H9 (cell line): ENCODE measurements around the gene TEX55. TPM values are rescaled to one million over a fixed set of nuclear protein-coding genes. Genes with fewer than 3 reads are reported as not detected.
A peak's percentile ranks its signal among the peaks of the same experiment; 100 is the strongest.

Experiments used
- DNase-seq: peaks from one replicate; pipeline ENCODE4 v3.0.0-alpha.2; 2017
- H2AFZ ChIP-seq: one replicate; pipeline ENCODE4 v1.6.1; 2013; ENCODE audit warnings: mild to moderate bottlenecking, low read length, control low read depth, moderate library complexity
- H2AK5ac ChIP-seq: 2 replicates; pipeline ENCODE4 v1.6.1; 2013; ENCODE audit warnings: low read length, control low read depth, mixed read lengths; ENCODE audit not compliant: insufficient read length
- H2BK120ac ChIP-seq: one replicate; pipeline ENCODE4 v1.6.1; 2013; ENCODE audit warnings: low read depth, mild to moderate bottlenecking, low read length, control low read depth, inconsistent platforms; ENCODE audit not compliant: poor library complexity, severe bottlenecking
- H2BK12ac ChIP-seq: 2 replicates; pipeline ENCODE4 v1.6.1; 2013; ENCODE audit warnings: low read length, control low read depth, mixed read lengths, low read depth; ENCODE audit not compliant: insufficient read length
- H2BK15ac ChIP-seq: 2 replicates; pipeline ENCODE4 v1.6.1; 2013; ENCODE audit warnings: low read depth, low read length, control low read depth
- H2BK20ac ChIP-seq: one replicate; pipeline ENCODE4 v1.6.1; 2013; ENCODE audit warnings: low read depth, mild to moderate bottlenecking, low read length, control low read depth, inconsistent platforms; ENCODE audit not compliant: poor library complexity, severe bottlenecking
- H2BK5ac ChIP-seq: 2 replicates; pipeline ENCODE4 v1.6.1; 2013; ENCODE audit warnings: low read length, control low read depth, mixed read lengths; ENCODE audit not compliant: insufficient read length
- H3K14ac ChIP-seq: 2 replicates; pipeline ENCODE4 v1.6.1; 2013; ENCODE audit warnings: low read length, control low read depth; ENCODE audit not compliant: insufficient read depth
- H3K18ac ChIP-seq: 2 replicates; pipeline ENCODE4 v1.6.1; 2013; ENCODE audit warnings: low read depth, mild to moderate bottlenecking, mixed read lengths, low read length, control low read depth; ENCODE audit not compliant: insufficient read length
- H3K23ac ChIP-seq: 2 replicates; pipeline ENCODE4 v1.6.1; 2013; ENCODE audit warnings: low read length, control low read depth, mixed read lengths, low read depth; ENCODE audit not compliant: insufficient read length
- H3K23me2 ChIP-seq: 2 replicates; pipeline ENCODE4 v1.6.1; 2013; ENCODE audit warnings: low read depth, mild to moderate bottlenecking, mixed read lengths, low read length, control low read depth; ENCODE audit not compliant: insufficient read length, poor library complexity, severe bottlenecking
- H3K27ac ChIP-seq: 2 replicates; pipeline ENCODE4 v1.5.1; 2013; ENCODE audit warnings: low read length, control low read depth, mixed read lengths, low read depth; ENCODE audit not compliant: insufficient read length
- H3K27me3 ChIP-seq: 2 replicates; pipeline ENCODE4 v1.6.1; 2013; ENCODE audit warnings: low read length, control low read depth, inconsistent platforms; ENCODE audit not compliant: insufficient read depth
- H3K4ac ChIP-seq: 2 replicates; pipeline ENCODE4 v1.6.1; 2013; ENCODE audit warnings: low read depth, mild to moderate bottlenecking, control low read depth, inconsistent platforms, low read length, moderate library complexity
- H3K4me1 ChIP-seq: 2 replicates; pipeline ENCODE4 v1.6.1; 2013; ENCODE audit warnings: low read length, control low read depth, inconsistent platforms; ENCODE audit not compliant: insufficient read depth
- H3K4me2 ChIP-seq: 2 replicates; pipeline ENCODE4 v1.6.1; 2013; ENCODE audit warnings: low read length, control low read depth, mixed read lengths; ENCODE audit not compliant: insufficient read length, insufficient read depth
- H3K56ac ChIP-seq: 2 replicates; pipeline ENCODE4 v1.6.1; 2013; ENCODE audit warnings: low read depth, mild to moderate bottlenecking, mixed read lengths, low read length, control low read depth; ENCODE audit not compliant: insufficient read length
- H3K79me1 ChIP-seq: 2 replicates; pipeline ENCODE4 v1.6.1; 2013; ENCODE audit warnings: low read depth, mild to moderate bottlenecking, moderate library complexity, low read length, control low read depth, inconsistent platforms; ENCODE audit not compliant: insufficient read depth, poor library complexity, severe bottlenecking
- H3K79me2 ChIP-seq: 2 replicates; pipeline ENCODE4 v1.6.1; 2013; ENCODE audit warnings: low read length, control low read depth, inconsistent platforms; ENCODE audit not compliant: insufficient read depth
- H3K9ac ChIP-seq: 2 replicates; pipeline ENCODE4 v1.6.1; 2013; ENCODE audit warnings: low read length, control low read depth, mixed read lengths; ENCODE audit not compliant: insufficient read length; ENCODE audit errors: extremely low read depth
- H3K9me3 ChIP-seq: one replicate; pipeline ENCODE4 v1.6.1; 2013; ENCODE audit warnings: low read depth, low read length, inconsistent platforms; ENCODE audit not compliant: control insufficient read depth
- H3T11ph ChIP-seq: one replicate; pipeline ENCODE4 v1.6.1; 2013; ENCODE audit warnings: mild to moderate bottlenecking, low read length, control low read depth, inconsistent platforms
- H4K20me1 ChIP-seq: one replicate; pipeline ENCODE4 v1.6.1; 2013; ENCODE audit not compliant: control insufficient read depth, insufficient read length, insufficient read depth
- H4K5ac ChIP-seq: 2 replicates; pipeline ENCODE4 v1.6.1; 2013; ENCODE audit warnings: low read depth, mild to moderate bottlenecking, mixed read lengths, low read length, control low read depth; ENCODE audit not compliant: insufficient read length
- H4K8ac ChIP-seq: replicated peaks from 2 replicates; pipeline ENCODE4 v1.6.1; 2013; ENCODE audit warnings: low read length, control low read depth, mixed read lengths, low read depth; ENCODE audit not compliant: insufficient read length
- H4K91ac ChIP-seq: 2 replicates; pipeline ENCODE4 v1.6.1; 2013; ENCODE audit warnings: low read depth, mild to moderate bottlenecking, moderate library complexity, mixed read lengths, low read length, control low read depth; ENCODE audit not compliant: insufficient read length
- H3K27ac Mint-ChIP-seq, 3 experiments: 2 replicates in 2 of 3; 3 replicates in 1 of 3; pipeline ENCODE4 v1.8.0; 2020 to 2021; ENCODE audit warnings: mixed read lengths in 3 of 3, mild to moderate bottlenecking in 1 of 3, moderate library complexity in 1 of 3
- H3K27me3 Mint-ChIP-seq: 2 replicates; pipeline ENCODE4 v1.8.0; 2021; ENCODE audit warnings: low read depth, mild to moderate bottlenecking, moderate library complexity, mixed read lengths
- H3K36me3 Mint-ChIP-seq, 3 experiments: 2 replicates in 2 of 3; 3 replicates in 1 of 3; pipeline ENCODE4 v1.8.0; 2020 to 2021; ENCODE audit warnings: low read depth in 3 of 3, mixed read lengths in 3 of 3; ENCODE audit not compliant: insufficient read depth in 1 of 3
- H3K4me1 Mint-ChIP-seq, 2 experiments: 2 replicates each; pipeline ENCODE4 v1.8.0; 2020; ENCODE audit warnings: mixed read lengths in 2 of 2
- H3K4me3 Mint-ChIP-seq, 2 experiments: 2 replicates in 1 of 2; 3 replicates in 1 of 2; pipeline ENCODE4 v1.8.0; 2020 to 2021; ENCODE audit warnings: mild to moderate bottlenecking in 2 of 2, mixed read lengths in 2 of 2, moderate library complexity in 1 of 2
- H3K9me3 Mint-ChIP-seq, 2 experiments: 2 replicates in 1 of 2; 3 replicates in 1 of 2; pipeline ENCODE4 v1.8.0; 2020; ENCODE audit warnings: mild to moderate bottlenecking in 2 of 2, mixed read lengths in 2 of 2, moderate library complexity in 1 of 2
- WGBS: extraction: QIAGEN DNeasy Blood & Tissue Kit; methylation state at CpG from one replicate; pipeline ENCODE4 v1.1.7; 2013; ENCODE audit warnings: missing lambda C conversion rate, low lambda C conversion rate, mixed read lengths; ENCODE audit not compliant: insufficient read length; ENCODE audit errors: extremely low coverage; 5-methylcytosine and 5-hydroxymethylcytosine counted together
- total RNA-seq: library from RNA; stranded (reverse); gene quantifications from 2 replicates; pipeline ENCODE4 v1.2.1, GENCODE V29; 2021
- TF ChIP-seq, protein P1 (sequence below): fragments of 200-600 bp; sonication (generic); conservative IDR thresholded peaks from 3 replicates; pipeline ENCODE4 v1.8.0; 2021; ENCODE audit warnings: antibody characterized with exemption, mild to moderate bottlenecking

TEX55 gene
- total RNA-seq, 1 experiment from 2014 or later, result not detected

DNA sequence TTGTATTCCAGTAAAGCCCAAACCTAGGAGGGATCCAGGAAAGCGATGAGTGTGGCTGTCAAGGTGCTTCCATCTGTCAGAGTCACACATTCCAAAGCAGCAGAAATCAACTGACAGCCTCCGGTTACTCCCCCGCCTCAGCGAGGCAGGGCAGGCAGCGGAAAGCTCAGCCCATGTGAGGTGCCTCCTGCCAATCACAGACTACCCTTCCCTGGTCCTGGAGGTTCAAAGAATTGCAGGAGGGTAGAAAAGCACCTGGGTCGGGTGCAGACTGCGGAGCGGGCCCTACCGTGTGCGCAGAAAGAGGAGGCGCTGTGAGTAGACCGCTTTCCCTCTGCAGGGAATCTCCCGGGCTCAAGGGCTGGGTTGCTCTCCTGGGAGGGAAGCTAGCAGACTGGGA is 27.4 kb downstream of the TEX55 start, which contains the start of gene UPK1B:
Gene UPK1B, plus strand, starts transcription at position 274 of the 400 bp plus-strand sequence. CDS start 13,144 bp downstream, outside the sequence.
- Histone ChIP-seq H3K14ac (no peak within 1 kb of the TSS), H4K8ac (no peak within 1 kb of the TSS), H2BK5ac (no peak within 1 kb of the TSS), H3K56ac (no peak within 1 kb of the TSS), H2AK5ac (no peak within 1 kb of the TSS), H3T11ph (no peak within 1 kb of the TSS), H3K9ac (no peak within 1 kb of the TSS), H2BK20ac (no peak within 1 kb of the TSS), H3K9me3 (no peaks in the 10 kb centered on the region), H3K27ac (no peak within 1 kb of the TSS), H4K91ac (no peak within 1 kb of the TSS), H3K23ac (no peak within 1 kb of the TSS), H2BK12ac (no peak within 1 kb of the TSS), H2AFZ (no peak within 1 kb of the TSS), H2BK120ac (no peak within 1 kb of the TSS), H3K4me2 (no peak within 1 kb of the TSS), H4K20me1 (no peaks in the 10 kb centered on the region), H4K5ac (no peak within 1 kb of the TSS), H3K27me3 (no peaks in the 10 kb centered on the region), H3K18ac (no peak within 1 kb of the TSS), H2BK15ac (no peak within 1 kb of the TSS), H3K79me1 (no peaks in the 10 kb centered on the region), H3K79me2 (no peaks in the 10 kb centered on the region), H3K23me2 (no peaks in the 10 kb centered on the region), H3K4me1 (no peaks in the 10 kb centered on the region), H3K4ac (no peak within 1 kb of the TSS)
- peaks cover 0 to 3% of the 10 kb centered on the region in 2 experiments; a peak in 3 of 5 replicates for H3K9me3 Mint-ChIP-seq
- no CpG with 5 or more reads among the region's 13 CpGs for WGBS
- H3K27me3 Mint-ChIP-seq, result peaks cover 16% of the 10 kb centered on the region
- peaks cover 7 to 8% of the 10 kb centered on the region in 2 experiments for H3K4me1 Mint-ChIP-seq
- TF ChIP-seq, protein P1, sequence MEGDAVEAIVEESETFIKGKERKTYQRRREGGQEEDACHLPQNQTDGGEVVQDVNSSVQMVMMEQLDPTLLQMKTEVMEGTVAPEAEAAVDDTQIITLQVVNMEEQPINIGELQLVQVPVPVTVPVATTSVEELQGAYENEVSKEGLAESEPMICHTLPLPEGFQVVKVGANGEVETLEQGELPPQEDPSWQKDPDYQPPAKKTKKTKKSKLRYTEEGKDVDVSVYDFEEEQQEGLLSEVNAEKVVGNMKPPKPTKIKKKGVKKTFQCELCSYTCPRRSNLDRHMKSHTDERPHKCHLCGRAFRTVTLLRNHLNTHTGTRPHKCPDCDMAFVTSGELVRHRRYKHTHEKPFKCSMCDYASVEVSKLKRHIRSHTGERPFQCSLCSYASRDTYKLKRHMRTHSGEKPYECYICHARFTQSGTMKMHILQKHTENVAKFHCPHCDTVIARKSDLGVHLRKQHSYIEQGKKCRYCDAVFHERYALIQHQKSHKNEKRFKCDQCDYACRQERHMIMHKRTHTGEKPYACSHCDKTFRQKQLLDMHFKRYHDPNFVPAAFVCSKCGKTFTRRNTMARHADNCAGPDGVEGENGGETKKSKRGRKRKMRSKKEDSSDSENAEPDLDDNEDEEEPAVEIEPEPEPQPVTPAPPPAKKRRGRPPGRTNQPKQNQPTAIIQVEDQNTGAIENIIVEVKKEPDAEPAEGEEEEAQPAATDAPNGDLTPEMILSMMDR, result no peak
- peak; percentile 82 for DNase-seq
- no peak within 1 kb of the TSS for H3K4me3 Mint-ChIP-seq
- H3K36me3 Mint-ChIP-seq, result no peaks in the 10 kb centered on the region
- H3K27ac Mint-ChIP-seq, result no peak within 1 kb of the TSS
